Measurements from ENCODE around the gene ABCB11.

ABCB11 gene

GRCh38 chr2:169046440-169047151, 15.5 kb upstream of the ABCB11 start:
- CTCF ChIA-PET = no interaction called here
- TF ChIP-seq ARNT (IDR thresholded peaks at IDR 0.05) = no peak
- no peak for TF ChIP-seq HDGF (IDR thresholded peaks at IDR 0.05; ENCODE audit: borderline replicate concordance)
- no peak for TF ChIP-seq SP1 (IDR thresholded peaks at IDR 0.05)
- POLR2A ChIA-PET = no interaction called here
- DNase-seq (ENCODE audit: extremely low spot score) = no peak

- no peak for DNase-seq (ENCODE audit: extremely low spot score)
- TF ChIP-seq LEF1 (IDR thresholded peaks at IDR 0.05; ENCODE audit: borderline replicate concordance) = no peak
- TF ChIP-seq BHLHE40 (IDR thresholded peaks at IDR 0.05; ENCODE audit: borderline replicate concordance) = no peak
- TF ChIP-seq CTBP1 (IDR thresholded peaks at IDR 0.05; ENCODE audit: borderline replicate concordance) = no peak
- ChIA-PET POLR2A (no interaction called here), CTCF (no interaction called here)
Observed at GRCh38 chr2:169042856-169043255, 11.7 kb upstream of the ABCB11 start.

GRCh38 chr2:169041594-169041993, 10.5 kb upstream of the ABCB11 start:
- ChIA-PET CTCF (interaction anchor here (0.7 kb wide), 1 partner anchor 591 kb away, joined by 3 read pairs; no protein-coding TSS in a partner anchor), POLR2A (no interaction called here)
- DNase-seq (ENCODE audit: extremely low spot score) = no peak
- TF ChIP-seq FOXM1 (IDR thresholded peaks at IDR 0.05; ENCODE audit: borderline replicate concordance) (no peak), TARDBP (IDR thresholded peaks at IDR 0.05) (no peak), ELF4 (IDR thresholded peaks at IDR 0.05) (no peak), SP1 (IDR thresholded peaks at IDR 0.05) (no peak), CTBP1 (IDR thresholded peaks at IDR 0.05; ENCODE audit: borderline replicate concordance) (no peak), SUZ12 (IDR thresholded peaks at IDR 0.05) (no peak), FOXA1 (IDR thresholded peaks at IDR 0.05) (no peak), NFRKB (IDR thresholded peaks at IDR 0.05) (no peak), ZNF384 (IDR thresholded peaks at IDR 0.05) (no peak), ARNT (IDR thresholded peaks at IDR 0.05) (no peak), BHLHE40 (IDR thresholded peaks at IDR 0.05; ENCODE audit: borderline replicate concordance) (no peak), L3MBTL2 (conservative IDR thresholded peaks at IDR 0.05) (no peak), LEF1 (IDR thresholded peaks at IDR 0.05; ENCODE audit: borderline replicate concordance) (no peak), HDGF (IDR thresholded peaks at IDR 0.05; ENCODE audit: borderline replicate concordance) (no peak), PKNOX1 (IDR thresholded peaks at IDR 0.05) (no peak), FOXK2 (IDR thresholded peaks at IDR 0.05) (no peak)

DNA sequence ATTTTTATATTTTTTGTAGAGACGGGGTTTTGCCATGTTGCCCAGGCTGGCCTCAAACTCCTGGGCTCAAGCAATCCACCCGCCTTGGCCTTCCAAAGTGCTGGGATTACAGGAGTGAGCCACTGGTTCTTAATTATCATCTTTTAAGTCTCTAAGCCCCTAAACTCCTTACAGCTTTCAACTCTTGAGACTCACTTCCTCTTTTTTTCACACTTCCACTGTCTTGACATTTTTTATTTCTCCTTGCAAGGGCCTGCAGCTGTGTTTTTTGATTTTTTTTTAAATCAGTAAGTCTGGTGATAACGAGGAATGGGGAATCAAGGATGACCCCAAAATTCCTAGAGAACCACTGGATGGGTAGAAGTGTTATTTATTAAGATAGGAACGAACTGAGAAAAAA, 8.6 kb upstream of the ABCB11 start:
- DNase-seq (ENCODE audit: extremely low spot score) = no peak
- ChIA-PET POLR2A (no interaction called here), CTCF (no interaction called here)
- TF ChIP-seq PKNOX1 (IDR thresholded peaks at IDR 0.05) = no peak
- no peak for TF ChIP-seq TARDBP (IDR thresholded peaks at IDR 0.05)
- TF ChIP-seq ZNF384 (IDR thresholded peaks at IDR 0.05) = no peak
- TF ChIP-seq FOXM1 (IDR thresholded peaks at IDR 0.05; ENCODE audit: borderline replicate concordance) = no peak
- no peak for TF ChIP-seq LEF1 (IDR thresholded peaks at IDR 0.05; ENCODE audit: borderline replicate concordance)
- TF ChIP-seq BHLHE40 (IDR thresholded peaks at IDR 0.05; ENCODE audit: borderline replicate concordance) = no peak
- no peak for TF ChIP-seq FOXK2 (IDR thresholded peaks at IDR 0.05)
- no peak for TF ChIP-seq CTBP1 (IDR thresholded peaks at IDR 0.05; ENCODE audit: borderline replicate concordance)
- TF ChIP-seq ARNT (IDR thresholded peaks at IDR 0.05) = no peak
- TF ChIP-seq SP1 (IDR thresholded peaks at IDR 0.05) = no peak
- TF ChIP-seq NFRKB (IDR thresholded peaks at IDR 0.05) = no peak
- no peak for TF ChIP-seq ELF4 (IDR thresholded peaks at IDR 0.05)
- no peak for TF ChIP-seq L3MBTL2 (conservative IDR thresholded peaks at IDR 0.05)

DNA sequence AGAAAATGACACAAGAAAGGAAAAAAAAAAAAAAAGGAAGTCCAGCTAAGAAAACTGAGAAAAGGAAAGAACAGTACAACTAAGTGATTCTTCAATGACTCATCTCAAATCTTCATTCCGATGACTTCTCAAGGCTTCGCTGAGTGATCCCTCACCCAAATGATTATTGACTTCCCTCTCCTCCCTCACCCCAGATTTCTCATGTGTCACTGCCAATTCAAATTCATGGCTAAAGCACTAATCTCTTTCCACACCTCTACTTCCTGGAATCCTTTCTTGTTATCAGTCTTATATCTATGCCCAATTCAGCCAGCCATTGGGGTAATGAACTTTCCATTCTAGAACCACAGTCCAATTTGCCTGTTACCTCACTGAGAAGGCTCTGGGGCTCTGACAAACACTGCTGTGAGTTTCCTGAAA, 7.2 kb upstream of the ABCB11 start:
- DNase-seq (ENCODE audit: extremely low spot score) = no peak
- ChIA-PET POLR2A (no interaction called here), CTCF (no interaction called here)
- TF ChIP-seq ELF4 (IDR thresholded peaks at IDR 0.05) (no peak), TARDBP (IDR thresholded peaks at IDR 0.05) (no peak), FOXK2 (IDR thresholded peaks at IDR 0.05) (no peak)

DNA sequence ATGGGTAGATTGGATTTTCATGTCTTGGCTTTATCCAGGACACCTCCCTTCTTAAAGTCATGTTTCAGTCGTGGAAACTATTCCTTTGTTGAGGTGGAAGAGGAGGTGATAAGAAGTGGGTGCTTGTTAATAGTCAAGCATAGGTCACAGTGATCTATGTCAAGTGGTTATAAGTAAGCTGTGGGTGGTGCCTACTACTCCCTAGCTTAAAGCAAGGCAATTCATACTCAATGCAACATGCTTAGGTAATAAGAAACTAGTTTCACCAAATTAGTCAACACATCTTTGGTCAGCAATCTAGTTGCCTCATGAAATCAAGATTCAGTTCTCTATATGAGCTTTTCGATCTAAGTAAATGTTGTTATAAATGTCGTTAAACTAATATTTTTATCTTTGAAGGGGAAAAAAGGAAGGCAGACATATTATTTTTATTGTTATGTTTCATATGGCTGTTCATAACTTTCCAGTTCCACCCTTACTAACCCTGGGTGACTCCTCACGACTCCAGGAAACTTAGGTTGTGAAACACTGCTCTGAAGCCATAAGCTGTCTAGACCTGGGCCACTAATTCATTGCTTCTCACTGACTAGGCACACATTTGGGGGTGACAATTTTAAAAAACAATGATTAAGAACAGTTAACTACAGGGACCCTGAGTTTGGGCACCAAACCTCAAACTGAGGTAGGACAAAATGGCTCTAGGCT, 5.8 kb upstream of the ABCB11 start:
- CTCF ChIA-PET = no interaction called here
- POLR2A ChIA-PET = no interaction called here
- no peak for TF ChIP-seq FOXA1 (IDR thresholded peaks at IDR 0.05)
- no peak for TF ChIP-seq TARDBP (IDR thresholded peaks at IDR 0.05)
- no peak for TF ChIP-seq HDGF (IDR thresholded peaks at IDR 0.05; ENCODE audit: borderline replicate concordance)
- TF ChIP-seq PKNOX1 (IDR thresholded peaks at IDR 0.05) = no peak
- TF ChIP-seq FOXK2 (IDR thresholded peaks at IDR 0.05) = no peak
- TF ChIP-seq NFRKB (IDR thresholded peaks at IDR 0.05) = no peak
- no peak for TF ChIP-seq LEF1 (IDR thresholded peaks at IDR 0.05; ENCODE audit: borderline replicate concordance)
- TF ChIP-seq L3MBTL2 (conservative IDR thresholded peaks at IDR 0.05) = no peak
- TF ChIP-seq ARNT (IDR thresholded peaks at IDR 0.05) = no peak
- no peak for DNase-seq (ENCODE audit: extremely low spot score)

Measured in HEK293T (cell line).